T-helper 22 cell (primary cell): ENCODE data around the gene TMIGD3.
"Not testable (repeated sequence)": the region's sequence is repeated elsewhere in the genome, so short reads cannot be mapped to it uniquely, and the experiment has no call there.

ENCODE experiments used
- DNase-seq: peaks from one replicate; pipeline ENCODE4 v3.0.0-alpha.2; 2020; ENCODE audit warnings: low read depth

The TMIGD3 gene

DNA sequence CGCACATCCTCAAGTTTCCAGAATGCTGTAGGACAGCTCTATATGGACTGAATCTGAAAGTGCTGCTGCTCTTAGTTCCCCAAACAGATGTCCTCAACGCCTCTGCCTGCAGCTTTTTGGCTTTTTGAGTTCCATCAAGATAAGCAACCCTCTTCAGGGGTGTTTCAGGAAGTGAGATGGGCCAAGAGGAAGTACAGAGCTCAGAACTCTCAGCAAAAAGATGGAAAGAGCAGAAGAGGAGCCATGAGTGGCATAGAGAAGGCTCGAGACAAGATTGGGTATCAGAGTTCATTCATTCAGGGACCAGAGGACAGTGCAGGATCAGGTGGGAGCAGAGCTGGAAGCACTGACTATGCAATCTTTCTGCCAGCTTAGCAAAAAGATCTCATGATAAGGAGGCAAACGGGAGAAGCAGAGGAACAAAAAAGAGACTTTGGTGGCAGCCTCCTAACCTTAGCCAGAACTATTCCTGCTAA is at the start of gene TMIGD3, which contains the start of gene ADORA3:
TMIGD3 (minus strand) TSS at position 49 of the 476 bp plus-strand sequence. CDS start 279 bp downstream, outside the sequence.
ADORA3 (minus strand) TSS at position 49 of the 476 bp plus-strand sequence. CDS start 279 bp downstream, outside the sequence.
- no peak for DNase-seq

DNA sequence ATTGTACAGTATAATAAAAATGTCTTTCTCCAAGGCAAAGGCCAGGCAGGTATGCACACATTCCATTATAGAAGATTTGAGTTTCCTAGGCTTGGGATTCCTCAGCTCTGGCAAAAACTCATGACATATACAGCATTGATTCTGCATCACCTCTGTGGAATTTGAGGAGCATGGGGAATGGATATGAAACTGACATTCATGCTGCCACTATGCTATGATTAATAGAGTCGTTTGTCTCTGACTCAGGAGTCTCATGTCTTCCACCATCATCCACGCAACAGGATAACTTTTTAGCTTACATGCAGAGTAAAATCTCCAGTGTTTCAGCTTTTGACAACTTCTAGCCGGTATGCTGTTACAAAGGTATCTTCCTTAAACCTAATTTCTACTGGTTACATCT is 49.8 kb upstream of the TMIGD3 start:
- DNase-seq = no peak

DNA sequence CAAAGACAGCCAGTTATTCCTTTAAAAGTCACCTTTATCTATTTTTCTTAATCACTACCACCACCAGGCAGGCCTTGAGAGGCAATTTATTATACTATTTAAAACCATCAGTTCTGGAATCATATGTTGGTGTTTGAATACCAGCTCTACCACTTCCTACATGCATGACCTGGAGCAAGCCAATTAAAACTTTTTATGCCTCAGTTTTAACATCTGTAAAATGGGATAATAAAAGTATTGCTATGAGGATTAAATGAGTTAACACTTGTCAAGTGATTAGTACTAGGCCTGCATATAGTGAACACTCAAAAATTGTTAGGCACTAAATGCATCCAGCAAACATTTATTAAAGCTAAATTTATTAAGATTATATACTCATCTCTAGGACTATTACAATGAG is 49.2 kb upstream of the TMIGD3 start:
- DNase-seq = no peak

DNA sequence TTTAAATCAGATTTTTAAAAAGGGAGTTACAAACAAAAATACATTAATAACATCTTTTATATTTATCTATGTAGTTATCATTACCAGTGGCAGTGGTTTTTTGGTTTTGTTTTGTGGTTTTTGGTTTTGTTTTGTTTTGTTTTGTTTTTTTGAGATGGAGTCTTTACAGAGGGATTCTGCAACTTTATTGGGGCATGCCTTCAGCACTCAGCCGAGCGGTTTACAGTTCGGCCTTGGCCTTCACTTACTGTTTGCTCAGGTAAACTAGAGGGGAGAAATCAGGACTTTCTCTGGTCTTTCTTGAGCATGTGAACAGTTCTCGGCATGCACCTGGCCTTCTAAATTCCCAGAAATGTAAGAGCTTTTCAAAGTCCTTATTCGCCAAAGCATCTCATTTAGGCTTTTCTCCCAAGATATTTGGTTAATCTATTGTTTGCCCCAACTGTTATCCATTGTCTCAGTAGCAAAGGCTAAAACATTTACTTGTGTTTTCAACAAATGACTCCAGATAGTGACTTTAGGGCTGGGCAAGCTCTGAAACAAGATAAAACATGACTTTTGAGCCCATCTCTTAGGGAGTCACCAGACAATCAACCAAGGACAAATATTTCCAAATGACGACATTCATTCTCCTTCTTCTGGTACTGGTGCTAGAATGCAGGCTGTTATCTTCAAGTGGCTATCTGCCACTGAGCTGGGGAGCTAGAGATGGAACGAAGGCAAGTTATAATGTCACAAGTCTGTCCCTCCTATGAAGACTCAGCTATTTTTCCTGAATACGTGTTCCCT is 48.4 kb upstream of the TMIGD3 start:
- DNase-seq = no peak

DNA sequence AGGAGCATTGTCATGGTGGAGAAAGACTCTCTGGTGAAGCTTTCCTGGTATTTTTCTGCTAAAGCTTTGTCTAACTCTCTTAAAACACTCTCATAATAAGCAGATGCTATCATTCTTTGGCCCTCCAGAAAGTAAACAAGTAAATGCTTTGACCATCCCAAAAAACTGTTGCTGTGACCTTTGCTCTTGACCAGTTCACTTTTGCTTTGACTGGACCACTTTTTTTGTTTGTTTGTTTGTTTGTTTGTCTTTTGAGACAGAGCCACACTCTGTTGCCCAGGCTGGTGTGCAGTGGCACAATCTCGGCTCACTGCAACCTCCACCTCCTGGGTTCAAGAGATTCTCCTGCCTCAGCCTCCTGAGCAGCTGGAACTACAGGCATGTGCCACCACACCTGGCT is 44.4 kb upstream of the TMIGD3 start:
- not testable (repeated sequence) for DNase-seq

DNA sequence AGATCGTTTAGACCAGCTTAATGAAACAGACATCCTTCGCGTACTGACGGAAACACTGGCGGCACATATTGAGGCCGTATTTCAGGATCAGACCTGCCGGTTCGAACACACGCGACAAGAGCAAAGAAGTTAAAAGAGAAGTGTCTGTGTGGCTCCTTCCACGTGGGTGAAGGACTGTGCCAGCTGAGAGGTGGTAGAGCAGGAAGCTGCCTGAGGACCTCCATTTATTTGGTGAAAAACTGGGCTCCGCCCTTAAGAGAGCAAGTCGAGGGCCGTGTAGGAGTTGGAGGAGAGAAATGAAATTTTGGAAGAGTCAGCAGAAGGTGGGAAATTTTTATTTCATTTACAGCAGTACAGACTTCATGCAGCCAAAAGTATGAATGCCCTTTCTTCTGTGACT is 38.8 kb upstream of the TMIGD3 start:
- no peak for DNase-seq

DNA sequence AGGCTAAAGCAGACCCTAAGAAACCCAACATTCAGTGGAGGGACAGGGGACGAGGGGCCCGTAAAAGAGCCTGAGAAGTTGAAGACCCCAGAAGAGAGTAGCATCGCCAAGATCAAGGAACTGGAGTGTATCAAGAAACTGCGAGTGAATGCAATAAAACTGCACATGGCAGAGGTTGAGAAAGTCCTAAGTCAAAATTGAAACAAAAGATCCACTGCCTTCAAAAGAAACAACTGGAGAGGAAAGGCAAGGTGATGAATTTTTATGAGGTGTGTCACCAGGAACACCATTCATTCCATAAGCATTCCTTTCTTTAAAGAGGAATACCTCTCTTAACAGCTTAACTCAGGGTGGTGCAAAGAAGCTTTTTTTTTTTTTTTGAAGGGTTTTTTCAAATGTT is 38.3 kb upstream of the TMIGD3 start:
- no peak for DNase-seq

DNA sequence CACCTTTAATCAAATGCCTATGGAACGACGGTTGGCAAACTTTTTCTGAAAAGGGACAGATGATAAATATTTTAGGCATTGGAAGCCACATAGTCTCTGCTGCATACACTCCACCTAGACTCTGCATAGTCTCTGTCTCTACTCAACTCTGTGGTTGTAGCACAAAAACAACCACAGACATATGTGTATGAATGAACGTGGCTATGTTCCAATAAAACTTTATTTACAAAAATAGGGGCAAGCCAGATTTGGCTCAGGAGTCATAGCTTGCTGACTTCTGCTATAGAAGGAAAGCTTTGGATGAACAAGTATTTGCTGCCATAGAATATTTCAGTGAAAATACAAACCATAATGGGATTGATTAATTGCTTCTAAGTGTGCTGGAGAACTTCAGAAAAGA is 37.5 kb upstream of the TMIGD3 start:
- DNase-seq = no peak

DNA sequence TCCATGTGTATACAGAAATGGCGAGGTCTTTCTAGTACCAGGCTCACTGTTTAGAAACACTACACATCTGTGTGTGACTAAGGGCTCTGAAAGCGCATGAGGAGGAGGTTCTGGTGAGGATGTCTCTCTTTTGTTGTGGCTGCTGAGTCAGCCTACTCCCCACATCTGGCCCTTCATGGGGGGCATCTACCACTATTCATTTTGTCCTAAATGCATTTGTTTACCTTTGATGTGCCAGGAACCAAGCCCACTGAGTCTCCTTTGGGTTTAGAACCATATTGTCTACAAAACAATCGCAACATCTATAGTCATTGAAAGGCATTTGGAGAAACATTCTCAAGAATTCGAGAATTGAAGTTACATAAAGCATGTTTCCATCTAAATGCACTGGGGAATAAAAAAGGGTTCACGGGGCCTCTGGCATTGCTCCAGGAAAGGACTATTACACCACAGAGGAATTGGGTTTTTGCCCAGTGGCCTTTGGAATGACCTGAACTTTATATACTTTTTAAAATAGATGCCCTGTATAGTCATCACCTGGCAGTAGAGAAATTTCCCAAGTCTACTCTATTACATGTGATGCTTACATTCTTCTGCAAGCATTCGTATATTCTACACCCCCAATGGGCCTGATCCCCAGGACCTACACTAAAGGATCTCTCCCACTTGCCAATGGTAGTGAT is 35.1 kb upstream of the TMIGD3 start:
- DNase-seq = no peak

DNA sequence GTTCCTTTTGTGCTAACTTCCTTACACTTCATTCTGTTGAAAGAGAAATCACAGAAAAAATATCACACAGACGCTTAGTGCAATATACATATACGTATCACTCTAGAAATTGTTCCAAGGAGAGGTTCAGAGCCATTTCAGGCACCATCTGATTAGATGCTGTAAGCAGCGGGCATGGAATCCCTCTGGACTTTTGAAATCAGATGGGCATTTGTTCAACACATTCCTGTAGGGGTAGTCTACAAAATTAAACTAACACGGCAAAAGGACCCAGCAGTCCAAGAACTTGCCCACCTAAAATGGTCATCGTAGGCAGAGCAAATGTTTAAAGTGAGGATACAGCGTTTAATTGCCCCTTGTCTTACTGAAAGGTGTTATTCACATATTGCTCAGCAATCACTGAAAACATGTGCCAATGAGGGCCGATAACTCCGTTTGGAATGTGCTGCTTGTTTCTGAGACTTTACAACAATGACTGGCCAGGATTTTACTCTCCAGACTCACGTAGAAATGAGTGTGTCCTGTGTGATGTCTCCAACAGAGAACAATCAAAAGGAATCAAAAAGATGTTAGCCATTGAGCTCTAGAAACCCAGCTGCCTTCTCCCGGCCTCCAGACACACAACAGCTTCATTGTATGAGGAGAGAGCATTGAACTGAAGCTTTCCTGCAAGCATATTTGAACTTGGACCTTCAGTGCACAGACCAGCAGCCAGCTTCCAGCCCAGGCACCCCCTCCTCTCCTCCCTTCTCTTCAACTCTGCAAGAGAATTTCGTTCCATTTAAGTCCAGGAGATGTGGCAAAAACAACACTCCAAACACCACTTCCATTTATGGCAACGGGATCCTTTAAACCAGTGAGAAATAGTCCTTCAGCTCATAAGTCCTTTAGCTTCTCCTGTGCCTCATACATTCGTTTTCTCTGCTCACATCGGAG is 32.1 kb upstream of the TMIGD3 start:
- DNase-seq = no peak

DNA sequence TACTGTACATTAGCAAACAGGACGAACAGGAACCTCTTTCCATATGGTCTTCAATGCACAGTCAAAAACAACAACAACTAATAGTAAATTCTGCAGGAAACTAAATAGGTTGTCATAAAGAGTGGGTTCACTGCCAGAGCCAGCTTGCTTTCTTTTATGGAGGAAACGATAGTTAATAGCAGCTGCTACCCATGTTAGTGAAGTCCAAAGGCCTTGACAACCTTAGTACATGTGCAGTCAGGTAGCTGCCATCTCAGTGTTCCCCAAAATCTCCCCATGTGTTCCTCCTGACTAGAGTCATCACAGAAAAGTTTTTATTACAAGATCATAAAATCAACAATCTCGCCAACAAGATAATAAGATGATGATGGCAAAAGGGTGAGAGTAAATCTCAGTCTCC is 16.6 kb upstream of the TMIGD3 start:
- DNase-seq = no peak

DNA sequence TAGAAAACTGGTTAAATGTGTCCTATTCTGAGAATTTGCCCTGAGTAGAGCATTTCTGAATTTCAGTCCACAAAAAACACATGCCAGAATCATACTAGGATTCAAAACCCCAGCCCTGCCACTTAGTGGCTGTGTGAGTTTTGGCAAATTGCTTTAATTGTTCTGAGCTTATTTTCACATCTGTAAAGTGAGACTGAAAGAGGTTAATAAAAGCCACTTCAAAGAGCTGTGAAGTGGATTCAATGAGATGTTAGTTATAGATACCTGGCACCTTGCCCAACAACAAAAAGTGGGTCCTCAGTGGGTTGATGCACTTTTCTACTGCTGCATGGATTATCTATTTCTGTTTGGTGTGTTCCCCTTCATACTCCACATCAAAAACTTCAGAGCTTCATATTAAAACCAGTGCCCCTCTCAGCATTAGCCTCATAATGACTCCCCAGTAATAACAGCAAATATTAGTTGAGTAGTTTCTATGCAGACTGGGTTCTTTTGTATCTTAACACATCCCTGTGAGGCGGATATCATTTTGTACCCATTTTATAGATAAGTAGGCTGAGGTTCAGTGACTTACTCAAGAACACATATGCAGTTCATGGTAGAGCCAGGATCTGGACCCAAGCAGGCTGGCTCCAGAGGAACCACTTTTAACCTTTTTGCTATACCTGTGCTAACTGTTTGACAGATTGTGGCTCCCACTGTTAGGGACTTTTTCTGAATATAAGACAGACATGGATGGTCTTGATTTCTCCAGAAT is 14.2 kb upstream of the TMIGD3 start:
- no peak for DNase-seq

DNA sequence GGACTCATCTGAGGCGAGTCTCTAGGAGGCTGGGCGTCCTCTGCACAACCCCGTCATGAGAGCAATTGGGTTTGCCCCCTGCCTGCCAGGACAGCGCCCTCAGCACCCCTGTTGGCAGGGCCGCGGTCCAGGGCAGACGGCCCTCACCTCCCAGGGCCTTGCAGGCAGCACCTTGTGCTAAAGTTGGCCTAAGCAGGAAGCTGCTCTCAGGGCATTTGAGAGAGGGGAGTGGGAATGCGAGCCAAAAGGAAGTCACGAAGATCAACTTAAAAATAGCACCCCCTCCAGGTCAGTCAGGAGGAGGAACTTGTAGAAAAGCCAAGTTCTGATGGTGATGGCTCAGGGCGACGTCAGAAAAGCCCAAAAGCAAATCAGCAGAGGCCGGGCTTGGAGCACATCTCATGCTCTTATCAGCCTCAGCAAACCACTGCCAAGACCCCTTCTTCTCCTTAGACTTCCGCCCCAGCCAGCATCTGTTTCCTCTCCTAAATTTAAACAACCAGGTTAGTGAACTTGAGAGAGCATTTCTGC is 12.6 kb upstream of the TMIGD3 start:
- no peak for DNase-seq

DNA sequence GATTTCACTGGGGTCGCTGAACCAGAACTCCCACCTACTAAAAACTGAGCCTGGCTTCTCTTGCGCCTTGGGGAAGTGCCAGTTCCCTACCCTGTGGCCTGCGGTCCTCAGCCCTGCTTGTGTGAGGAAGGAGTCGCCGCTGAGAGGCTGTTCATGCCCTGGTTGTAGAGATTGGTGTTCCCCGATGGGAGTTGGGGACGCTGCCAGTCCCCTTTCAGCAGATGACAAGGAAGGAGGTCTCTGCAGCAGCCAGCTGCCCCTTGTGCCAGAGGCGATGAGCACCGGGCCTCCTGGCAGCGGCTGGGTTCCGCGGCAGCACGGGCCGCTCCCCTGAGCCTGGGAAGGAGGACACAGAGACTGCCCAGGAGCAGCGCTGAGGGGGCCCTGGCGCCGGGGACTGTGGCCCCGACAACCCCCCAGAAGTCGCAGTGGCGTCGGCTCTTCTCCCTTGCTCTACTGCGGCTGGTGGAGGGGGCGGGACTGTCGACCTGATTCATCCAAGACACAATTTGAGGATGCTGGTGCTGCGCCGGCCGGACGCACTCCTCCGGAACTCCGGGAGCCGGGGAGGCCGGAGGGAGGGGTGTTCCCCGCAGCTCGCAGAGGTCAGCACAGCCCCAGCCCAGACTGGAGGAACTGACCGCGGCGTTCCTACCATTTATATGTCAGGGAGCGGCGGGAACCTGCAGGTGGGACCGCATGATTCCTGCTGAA is 12.0 kb upstream of the TMIGD3 start:
- no peak for DNase-seq

DNA sequence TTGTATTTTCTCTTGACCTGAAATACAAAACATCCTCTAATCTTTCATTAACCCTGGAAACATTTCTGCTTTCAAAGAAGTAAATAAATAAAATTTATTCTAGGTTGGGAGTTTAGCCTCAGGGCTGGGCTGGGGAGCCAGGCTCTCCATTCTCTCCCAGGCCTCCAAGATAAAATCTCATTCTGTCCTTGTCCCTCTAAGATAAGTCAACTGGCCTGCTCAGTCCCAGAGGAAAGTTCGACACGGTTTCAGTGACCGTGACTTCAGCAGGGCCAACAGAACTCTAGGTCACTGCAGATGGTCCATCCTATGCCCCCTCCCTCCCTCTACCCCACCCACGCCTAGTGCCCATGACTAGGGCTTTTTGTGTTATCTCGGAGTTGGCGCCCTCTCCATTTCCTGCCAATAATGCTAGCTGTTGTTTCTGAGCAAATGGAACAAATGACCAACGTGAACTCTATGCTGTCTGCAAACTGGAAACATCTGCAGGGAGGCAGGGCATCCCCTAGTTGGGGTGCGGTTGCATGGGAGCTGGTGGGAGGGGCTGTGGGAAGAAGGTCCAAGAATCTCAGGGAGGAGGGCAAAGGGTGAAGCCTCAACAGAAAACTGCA is 10.1 kb upstream of the TMIGD3 start:
- no peak for DNase-seq

DNA sequence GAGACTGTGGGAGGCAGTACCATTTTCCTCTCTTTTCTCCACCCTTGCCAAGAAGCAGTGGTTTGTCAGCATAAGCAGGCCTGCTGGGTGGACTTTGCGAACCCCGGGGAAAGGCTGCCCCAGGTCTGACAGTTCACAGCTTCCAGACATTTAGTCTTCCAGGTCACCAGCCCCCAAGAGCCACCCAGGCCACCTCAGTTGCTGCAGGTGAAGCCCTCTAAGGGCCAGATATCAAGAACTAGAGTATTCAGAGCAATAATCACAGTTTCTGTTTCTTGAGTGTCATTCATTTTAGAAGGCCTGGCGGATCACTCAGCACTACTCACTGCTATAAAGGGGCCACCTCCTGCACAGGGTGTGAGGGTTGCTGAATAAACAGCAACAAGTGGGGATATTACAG is 9.5 kb upstream of the TMIGD3 start:
- no peak for DNase-seq

DNA sequence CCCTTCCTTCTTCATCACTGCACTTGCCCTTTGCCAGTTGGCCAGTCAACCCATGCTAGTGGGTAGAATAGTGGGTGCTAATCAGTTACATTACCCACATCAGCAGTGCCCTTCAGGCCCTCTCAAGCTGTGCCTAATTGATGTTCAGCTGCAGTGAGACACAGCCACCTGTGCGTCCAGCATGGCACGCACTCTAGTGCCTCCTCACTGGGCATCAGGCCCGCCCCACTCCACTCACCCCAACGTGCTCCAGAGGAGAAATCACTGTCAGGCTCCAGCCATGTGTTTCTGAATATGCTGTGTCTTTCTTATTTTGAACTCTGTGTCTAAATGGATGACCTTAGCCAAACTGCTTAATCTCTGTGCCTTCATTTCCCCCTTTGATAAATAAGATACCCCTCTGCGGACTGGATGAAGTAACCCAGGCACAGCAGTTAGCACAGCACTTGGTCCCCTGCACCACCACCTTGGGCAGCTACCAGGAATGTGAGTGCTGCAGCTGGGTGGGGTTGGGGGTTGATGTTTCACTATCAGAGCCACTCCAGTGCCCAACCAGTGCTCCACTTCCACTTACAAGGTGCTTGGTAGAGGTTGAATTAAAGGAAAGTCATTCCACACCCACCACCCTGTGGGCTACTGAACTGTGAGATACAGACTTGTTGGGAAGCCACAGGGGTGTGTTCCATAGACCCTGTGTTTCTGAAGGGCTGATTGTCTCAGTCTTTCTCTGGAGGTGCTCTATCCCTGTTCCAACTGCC is 8.9 kb upstream of the TMIGD3 start:
- no peak for DNase-seq

DNA sequence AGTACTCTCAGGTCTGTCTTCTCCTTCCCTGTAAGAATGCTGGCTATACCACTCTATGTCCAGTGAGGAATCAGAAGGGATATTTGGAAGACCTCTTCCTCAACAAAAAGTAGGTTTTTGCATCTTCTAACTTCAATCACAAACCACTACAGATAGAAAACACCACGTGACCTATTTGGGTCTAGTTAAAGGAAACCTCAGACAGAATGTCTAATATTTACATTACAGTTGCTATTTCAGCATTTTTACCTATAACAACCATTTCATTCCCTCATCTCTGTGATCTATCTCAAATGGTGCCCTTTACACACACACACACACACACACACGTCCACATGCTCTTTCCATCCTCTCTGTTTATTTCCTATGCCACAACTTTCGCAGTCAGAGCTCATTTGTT is 7.9 kb upstream of the TMIGD3 start:
- no peak for DNase-seq

DNA sequence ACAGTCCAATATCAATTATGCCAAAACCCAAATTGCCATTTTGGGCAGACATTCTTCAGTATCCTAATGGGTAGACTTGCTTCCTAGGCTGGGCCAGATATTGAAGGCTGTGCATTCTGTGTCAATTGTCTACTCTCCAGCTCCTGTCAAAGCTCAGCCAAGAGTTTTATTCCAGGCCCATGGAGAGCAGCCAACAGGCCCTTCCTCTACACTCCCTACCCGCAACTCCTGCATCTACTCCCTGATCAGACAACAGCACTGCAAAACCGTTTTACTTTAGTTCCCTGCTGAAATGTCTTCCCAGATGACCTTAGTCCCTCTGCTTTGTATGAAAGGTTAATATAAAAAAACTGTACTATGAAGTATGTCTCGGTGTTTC is 6.6 kb upstream of the TMIGD3 start:
- DNase-seq = no peak
